Uterus (tissue), 2 donors: Measurements from ENCODE around the gene HSPA1B.

ENCODE experiments used
- CTCF ChIP-seq, 4 experiments: fragments of 200-600 bp in 2 of 4; fragments of 450-650 bp in 2 of 4; sonication (generic) in 2 of 4; IDR thresholded peaks; one replicate each; pipeline ENCODE4 v1.5.1; 2016 to 2019; ENCODE audit warnings: antibody characterized with exemption in 4 of 4, mild to moderate bottlenecking in 2 of 4, moderate library complexity in 1 of 4
- POLR2A ChIP-seq, 2 donors: fragments of 450-650 bp; IDR thresholded peaks; one replicate each; pipeline ENCODE4 v1.6.1; 2016; ENCODE audit warnings: antibody characterized with exemption in 2 of 2, mild to moderate bottlenecking in 1 of 2, moderate library complexity in 1 of 2

- TF ChIP-seq CTCF (IDR thresholded peaks at IDR 0.05) (no peak), POLR2A (IDR thresholded peaks at IDR 0.05) (no peak)
Measured at GRCh38 chr6:31797588-31797987, 29.9 kb upstream of the HSPA1B start.
